Left lung (tissue), 10 donors: ENCODE measurements around the gene BICC1. TPM values are rescaled to one million over a fixed set of nuclear protein-coding genes. Genes with fewer than 3 reads are reported as not detected.
A peak's percentile ranks its signal among the peaks of the same experiment; 100 is the strongest.

Experiments
- ATAC-seq: fragments of 200-7000 bp; cut with Tn5 transposase; one replicate; pipeline ENCODE4 v1.9.1; 2020; ENCODE audit warnings: moderate library complexity
- DNase-seq, 4 donors: peaks; one replicate each; pipeline ENCODE4 v3.0.0-alpha.2; 2013 to 2020
- H3K27ac ChIP-seq, 2 donors: fragments of 200-600 bp; sonication (generic) in 1 of 2; one replicate each; pipeline versions ENCODE4 v1.5.0 to v1.8.0; 2020 to 2021
- H3K27me3 ChIP-seq, 2 donors: fragments of 200-600 bp; sonication (generic) in 1 of 2; one replicate each; pipeline versions ENCODE4 v1.5.0 to v1.8.0; 2020 to 2021
- H3K36me3 ChIP-seq, 2 donors: fragments of 200-600 bp; sonication (generic) in 1 of 2; one replicate each; pipeline versions ENCODE4 v1.5.0 to v1.8.0; 2020 to 2021
- H3K4me1 ChIP-seq, 2 donors: fragments of 200-600 bp; one replicate each; pipeline ENCODE4 v1.8.0; 2021
- H3K4me3 ChIP-seq, 2 donors: fragments of 200-600 bp; sonication (generic) in 1 of 2; one replicate each; pipeline versions ENCODE4 v1.5.0 to v1.8.0; 2020 to 2021; ENCODE audit warnings: mild to moderate bottlenecking in 1 of 2
- H3K9me3 ChIP-seq, 2 donors: fragments of 200-600 bp; sonication (generic) in 1 of 2; one replicate each; pipeline versions ENCODE4 v1.5.0 to v1.8.0; 2020 to 2021
- intact Hi-C, 2 donors: fragments of 100-400 bp; cut with DNase I; formaldehyde crosslinking; loops; one replicate each; pipeline versions ENCODE4 v1.11.2 to v1.14.2; 2022
- polyA plus RNA-seq, 6 donors: library from polyadenylated mRNA; unstranded; fragments of 120-200 nt; gene quantifications; one replicate each; pipeline ENCODE4 v1.2.1, GENCODE V29; 2013; ENCODE audit not compliant: insufficient read length in 6 of 6
- total RNA-seq, 2 donors: library from RNA; stranded (reverse); fragmentation: NEBNext Ultra II Directional; extraction: Animal tissue kit (Norgen Biotek cat#: 25700); gene quantifications; one replicate each; pipeline ENCODE4 v1.2.1, GENCODE V29; 2021
- TF ChIP-seq, protein P1 (sequence below), 2 donors: fragments of 200-600 bp; sonication (generic) in 1 of 2; IDR thresholded peaks; one replicate each; pipeline versions ENCODE4 v1.5.0 to v1.8.0; 2021; ENCODE audit warnings: antibody characterized with exemption in 2 of 2
- donor health status: DM: no; HTN: yes; CAD: no.
- donor health status: DM: no; HTN: no; CAD: no.

BICC1 gene
- total and polyA plus RNA-seq, 8 donors = 10.9 to 47.4 (median 37.1) TPM

DNA sequence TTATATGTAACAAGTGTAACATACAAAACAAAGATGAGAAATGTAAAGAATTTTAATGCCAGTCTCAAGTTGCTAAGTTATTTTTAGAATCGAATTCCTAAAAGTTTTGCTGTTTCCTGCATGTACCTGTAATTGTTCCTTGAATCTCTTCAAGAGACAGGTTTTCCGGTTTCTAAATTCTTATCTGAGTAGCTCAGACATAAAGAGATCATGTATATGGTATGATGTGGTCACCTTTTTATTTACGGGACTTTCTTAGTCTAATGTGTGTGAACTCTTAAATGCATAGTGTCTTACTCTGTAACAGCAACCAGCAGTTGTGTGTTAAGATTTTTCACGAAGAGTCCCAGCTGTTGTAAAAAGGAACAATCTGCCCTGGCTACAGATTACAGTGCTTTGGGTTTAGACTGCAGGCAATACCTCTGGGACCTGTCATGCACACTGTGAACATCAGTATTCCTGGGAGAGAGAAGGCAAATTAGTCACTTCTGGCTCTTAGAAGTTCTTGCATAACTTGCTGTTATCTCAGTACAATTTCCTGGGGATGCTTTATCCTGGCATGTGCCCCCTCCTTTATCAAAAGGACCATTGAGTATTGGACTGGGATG, 263.4 kb downstream of the BICC1 start:
- peak in 1 of 4 donors; percentile 57 for DNase-seq
- intact Hi-C loops = no loop called here
- TF ChIP-seq, protein P1, sequence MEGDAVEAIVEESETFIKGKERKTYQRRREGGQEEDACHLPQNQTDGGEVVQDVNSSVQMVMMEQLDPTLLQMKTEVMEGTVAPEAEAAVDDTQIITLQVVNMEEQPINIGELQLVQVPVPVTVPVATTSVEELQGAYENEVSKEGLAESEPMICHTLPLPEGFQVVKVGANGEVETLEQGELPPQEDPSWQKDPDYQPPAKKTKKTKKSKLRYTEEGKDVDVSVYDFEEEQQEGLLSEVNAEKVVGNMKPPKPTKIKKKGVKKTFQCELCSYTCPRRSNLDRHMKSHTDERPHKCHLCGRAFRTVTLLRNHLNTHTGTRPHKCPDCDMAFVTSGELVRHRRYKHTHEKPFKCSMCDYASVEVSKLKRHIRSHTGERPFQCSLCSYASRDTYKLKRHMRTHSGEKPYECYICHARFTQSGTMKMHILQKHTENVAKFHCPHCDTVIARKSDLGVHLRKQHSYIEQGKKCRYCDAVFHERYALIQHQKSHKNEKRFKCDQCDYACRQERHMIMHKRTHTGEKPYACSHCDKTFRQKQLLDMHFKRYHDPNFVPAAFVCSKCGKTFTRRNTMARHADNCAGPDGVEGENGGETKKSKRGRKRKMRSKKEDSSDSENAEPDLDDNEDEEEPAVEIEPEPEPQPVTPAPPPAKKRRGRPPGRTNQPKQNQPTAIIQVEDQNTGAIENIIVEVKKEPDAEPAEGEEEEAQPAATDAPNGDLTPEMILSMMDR (IDR thresholded peaks at IDR 0.05) = no peak
- H3K4me1 ChIP-seq = no peaks in the 10 kb centered on the region
- no peaks in the 10 kb centered on the region for H3K9me3 ChIP-seq
- no peak overlapping the region for H3K4me3 ChIP-seq
- ATAC-seq = peak; percentile 59
- no peaks in the 10 kb centered on the region for H3K27me3 ChIP-seq
- H3K36me3 ChIP-seq = no peaks in the 10 kb centered on the region
- H3K27ac ChIP-seq = no peak overlapping the region

DNA sequence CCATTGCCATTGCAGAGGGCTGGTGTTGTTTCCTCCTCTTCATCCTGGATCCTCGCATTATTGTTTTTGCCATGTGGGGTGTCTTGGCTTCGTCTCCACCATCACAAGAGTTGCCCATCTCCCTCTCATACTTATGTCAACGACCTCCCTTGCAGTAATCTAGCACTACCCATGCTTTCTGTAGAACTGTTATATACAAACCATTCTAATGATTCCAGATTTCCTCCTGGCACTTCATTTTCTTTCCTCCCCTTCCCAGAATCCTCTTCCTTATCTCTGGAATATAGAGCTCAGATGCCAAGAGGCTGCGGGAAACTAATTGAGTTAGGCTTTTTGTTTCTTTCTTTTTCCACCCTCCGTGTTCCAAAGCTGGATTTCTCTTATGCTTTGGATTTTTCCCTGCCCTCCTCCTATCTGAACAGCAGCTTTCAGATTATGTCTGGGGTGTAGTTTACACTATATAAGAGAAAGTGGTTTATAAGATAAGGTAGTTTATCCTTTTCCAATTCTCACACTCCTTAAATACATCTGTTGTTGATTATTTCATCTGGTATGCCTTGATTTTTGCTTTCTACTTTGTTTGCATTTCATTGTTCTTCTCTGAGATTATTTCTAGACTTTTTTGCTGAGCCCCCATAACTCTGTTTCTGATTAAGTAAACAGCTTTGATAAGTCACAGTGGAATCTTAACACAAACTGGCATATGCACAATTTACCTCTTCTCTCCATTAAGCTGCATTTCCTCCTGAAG, 264.1 kb downstream of the BICC1 start:
- no peaks in the 10 kb centered on the region for H3K9me3 ChIP-seq
- H3K4me3 ChIP-seq = no peak overlapping the region
- TF ChIP-seq, protein P1 (IDR thresholded peaks at IDR 0.05) = no peak
- intact Hi-C loops = no loop called here
- no peak overlapping the region for H3K27ac ChIP-seq
- DNase-seq = peak in 2 of 4 donors; percentile 54 to 73
- H3K27me3 ChIP-seq = no peaks in the 10 kb centered on the region
- H3K4me1 ChIP-seq = peaks cover 0 to under 1% of the 10 kb centered on the region in 2 donors
- no peaks in the 10 kb centered on the region for H3K36me3 ChIP-seq
- no peak for ATAC-seq

DNA sequence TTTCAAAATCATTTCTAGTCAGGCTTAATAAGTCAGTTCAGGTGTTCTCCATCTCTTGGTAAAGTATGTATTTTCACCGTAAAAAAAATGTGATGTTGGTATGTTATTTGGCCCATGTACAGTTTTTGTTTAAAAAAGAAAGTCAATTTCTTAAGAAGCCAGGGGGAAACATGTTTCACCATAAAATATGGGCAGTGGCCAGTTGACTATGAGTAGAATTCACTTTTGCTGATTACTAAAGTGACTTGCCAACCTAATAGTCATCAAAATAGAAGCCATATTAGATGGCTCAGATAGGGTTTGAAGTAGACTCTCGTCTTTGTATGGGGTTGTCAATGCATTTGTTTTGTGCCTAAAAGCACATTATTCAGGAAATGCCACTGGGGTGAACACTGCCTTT, 266.3 kb downstream of the BICC1 start:
- Histone ChIP-seq H3K27ac (no peak overlapping the region), H3K27me3 (no peaks in the 10 kb centered on the region), H3K4me1 (peaks cover 2 to 5% of the 10 kb centered on the region in 2 donors), H3K4me3 (no peak overlapping the region), H3K36me3 (no peaks in the 10 kb centered on the region), H3K9me3 (no peaks in the 10 kb centered on the region)
- ATAC-seq = no peak
- no peak for DNase-seq
- TF ChIP-seq, protein P1 (IDR thresholded peaks at IDR 0.05) = no peak
- intact Hi-C loops = no loop called here

DNA sequence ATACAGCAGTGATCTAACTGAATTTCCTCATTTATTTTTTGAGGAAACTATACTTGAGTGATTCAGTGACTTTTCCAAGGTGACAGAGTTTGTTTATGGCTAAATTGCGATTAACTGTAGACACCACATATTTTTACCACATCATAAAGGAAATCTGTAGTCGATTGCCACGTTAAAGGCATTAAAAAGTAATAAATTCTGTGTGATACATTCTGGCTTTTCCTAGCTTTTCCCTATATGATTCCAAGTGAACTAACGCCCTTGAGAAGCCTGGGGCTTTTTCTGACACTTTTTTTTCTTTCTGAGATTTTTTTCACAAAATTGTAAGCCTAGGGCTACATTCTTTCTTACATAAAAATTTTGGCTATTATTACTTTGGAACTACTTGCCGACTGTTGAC, 266.9 kb downstream of the BICC1 start:
- H3K9me3 ChIP-seq = no peaks in the 10 kb centered on the region
- H3K27ac ChIP-seq = no peak overlapping the region
- ATAC-seq (no peak), DNase-seq (no peak)
- no peaks in the 10 kb centered on the region for H3K27me3 ChIP-seq
- H3K36me3 ChIP-seq = no peaks in the 10 kb centered on the region
- no peak overlapping the region for H3K4me3 ChIP-seq
- TF ChIP-seq, protein P1 (IDR thresholded peaks at IDR 0.05) = no peak
- peaks cover 2 to 5% of the 10 kb centered on the region in 2 donors for H3K4me1 ChIP-seq
- intact Hi-C loops = no loop called here

DNA sequence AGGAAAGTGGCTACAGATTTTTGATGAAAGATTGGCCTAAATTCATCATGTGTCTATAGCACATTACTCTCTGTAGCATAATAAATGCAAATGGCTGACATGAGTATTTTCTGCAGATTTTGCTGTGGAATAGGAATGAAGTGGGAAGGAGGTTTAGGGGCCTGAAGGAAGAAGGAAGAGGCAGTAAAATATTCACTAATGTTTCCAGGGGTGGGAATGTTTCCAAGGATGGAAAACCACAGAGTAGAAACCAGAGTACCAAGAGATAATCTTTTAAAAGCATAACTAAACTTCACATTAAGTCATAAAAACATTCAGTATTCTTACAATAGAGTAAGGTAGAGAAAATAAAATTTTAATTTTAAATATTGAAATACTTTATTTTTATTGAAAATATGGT, 267.8 kb downstream of the BICC1 start:
- Histone ChIP-seq H3K27me3 (no peaks in the 10 kb centered on the region), H3K9me3 (no peaks in the 10 kb centered on the region), H3K4me1 (peaks cover 2 to 5% of the 10 kb centered on the region in 2 donors), H3K27ac (peak overlapping the region in 1 of 2 donors; percentile 8), H3K36me3 (no peaks in the 10 kb centered on the region), H3K4me3 (no peak overlapping the region)
- intact Hi-C loops = no loop called here
- no peak for DNase-seq
- TF ChIP-seq, protein P1 (IDR thresholded peaks at IDR 0.05) = no peak
- no peak for ATAC-seq
